SK-N-MC (cell line): ENCODE measurements around the gene HORMAD2.
"Not testable (repeated sequence)": the region's sequence is repeated elsewhere in the genome, so short reads cannot be mapped to it uniquely, and the experiment has no call there.

ENCODE experiments used
- DNase-seq: peaks from one replicate; pipeline ENCODE4 v3.0.0-alpha.2; 2011; ENCODE audit warnings: low read depth, low spot score
- H3K27ac ChIP-seq: fragments of 200-600 bp; sonication (generic); 2 replicates; pipeline ENCODE4 v1.5.1; 2016; ENCODE audit warnings: mixed run types
- H3K36me3 ChIP-seq: fragments of 200-600 bp; sonication (generic); 2 replicates; pipeline ENCODE4 v1.6.1; 2017; ENCODE audit warnings: antibody characterized with exemption, low read length, mixed read lengths; ENCODE audit not compliant: insufficient read depth
- H3K4me3 ChIP-seq: fragments of 200-600 bp; sonication (generic); 2 replicates; pipeline ENCODE4 v1.5.1; 2016
- H3K9ac ChIP-seq: fragments of 200-600 bp; sonication (generic); 2 replicates; pipeline ENCODE4 v1.8.0; 2017; ENCODE audit warnings: mixed run types, mixed read lengths; ENCODE audit not compliant: insufficient read length
- H3K9me3 ChIP-seq: fragments of 200-600 bp; sonication (generic); 2 replicates; pipeline ENCODE4 v1.6.1; 2017; ENCODE audit warnings: low read depth, mild to moderate bottlenecking, antibody characterized with exemption, low read length, moderate library complexity, mixed read lengths
- EZH2 ChIP-seq: fragments of 200-600 bp; sonication (generic); IDR thresholded peaks from one replicate; pipeline ENCODE4 v1.6.1; 2017; ENCODE audit warnings: antibody characterized with exemption
- FOXP2 ChIP-seq: optimal IDR thresholded peaks from 2 replicates; pipeline ENCODE3; 2011; ENCODE audit warnings: mild to moderate bottlenecking, moderate library complexity; ENCODE audit not compliant: insufficient read depth; ENCODE audit errors: extremely low read length, control extremely low read depth
- POLR2AphosphoS5 ChIP-seq: IDR thresholded peaks from 2 replicates; pipeline ENCODE4 v1.6.1; 2012; ENCODE audit warnings: mild to moderate bottlenecking, low read depth, low read length, borderline replicate concordance

Gene HORMAD2

DNA sequence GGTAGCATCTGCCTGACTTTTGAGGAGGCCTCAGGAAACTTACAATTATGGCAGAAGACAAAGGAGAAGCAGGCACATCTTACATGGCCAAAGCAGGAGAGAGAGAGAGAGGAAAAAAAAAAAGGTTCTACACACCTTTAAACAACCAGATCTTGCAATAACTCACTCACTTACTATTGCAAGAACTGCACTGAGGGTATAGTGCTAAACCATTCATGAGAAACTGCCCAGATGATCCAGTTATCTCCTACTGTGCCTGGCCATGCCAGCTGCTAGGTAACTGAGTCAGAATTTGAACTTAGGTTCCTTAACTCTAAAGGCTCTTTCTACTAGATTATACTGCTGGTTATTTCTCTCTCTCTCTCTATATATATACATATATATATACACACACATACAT is 7.3 kb downstream of the HORMAD2 start:
- H3K9ac ChIP-seq: no peak overlapping the region
- no peak overlapping the region for H3K4me3 ChIP-seq
- no peak overlapping the region for H3K27ac ChIP-seq
- no peak for DNase-seq
- TF ChIP-seq POLR2AphosphoS5 (no peak), EZH2 (no peak), FOXP2 (no peak)
- H3K36me3 ChIP-seq: no peaks in the 10 kb centered on the region
- peaks cover 3% of the 10 kb centered on the region; the same call in 1 of the 2 replicates for H3K9me3 ChIP-seq

DNA sequence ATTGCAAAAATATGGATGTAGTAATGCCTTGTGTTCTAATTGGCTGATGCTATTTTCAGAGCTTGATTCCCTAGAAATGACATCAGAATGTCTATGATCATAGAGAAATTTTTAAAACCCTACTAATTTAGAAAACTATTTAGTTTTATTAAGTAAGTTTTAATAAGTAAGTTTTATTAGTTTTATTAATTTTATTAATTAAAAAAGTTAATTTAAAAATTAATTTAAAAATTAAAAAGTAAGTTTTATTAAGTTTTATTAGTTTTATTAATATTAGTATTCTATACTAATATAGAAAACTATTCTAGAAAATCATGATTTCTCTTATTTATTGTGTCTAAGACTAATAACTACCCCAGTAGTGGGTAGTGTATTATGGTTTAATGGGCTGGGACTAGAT is 8.2 kb downstream of the HORMAD2 start:
- Histone ChIP-seq H3K9ac (no peak overlapping the region), H3K4me3 (no peak overlapping the region), H3K9me3 (peaks cover 5% of the 10 kb centered on the region; the same call in 1 of the 2 replicates), H3K36me3 (no peaks in the 10 kb centered on the region), H3K27ac (no peak overlapping the region)
- DNase-seq: no peak
- no peak for TF ChIP-seq POLR2AphosphoS5
- TF ChIP-seq EZH2: no peak
- no peak for TF ChIP-seq FOXP2

DNA sequence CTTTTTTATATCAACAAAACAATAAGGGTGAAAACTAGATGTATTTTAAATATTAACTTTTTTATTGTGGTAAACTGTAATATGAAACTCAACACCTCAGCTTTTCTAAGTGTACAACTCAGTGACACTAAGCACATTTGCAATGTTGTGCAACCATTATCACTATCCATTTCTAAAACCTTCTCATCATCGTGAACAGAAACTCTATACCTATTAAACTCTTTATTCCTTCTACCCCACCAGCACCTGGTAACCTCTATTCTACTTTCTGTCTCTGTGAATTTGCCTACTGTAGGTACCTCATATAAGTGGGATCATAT is 9.4 kb downstream of the HORMAD2 start:
- no peak for DNase-seq
- Histone ChIP-seq H3K4me3 (no peak overlapping the region), H3K9ac (no peak overlapping the region), H3K27ac (no peak overlapping the region), H3K9me3 (peaks cover 8% of the 10 kb centered on the region; the same call in 1 of the 2 replicates), H3K36me3 (no peaks in the 10 kb centered on the region)
- TF ChIP-seq FOXP2 (no peak), EZH2 (no peak), POLR2AphosphoS5 (no peak)

DNA sequence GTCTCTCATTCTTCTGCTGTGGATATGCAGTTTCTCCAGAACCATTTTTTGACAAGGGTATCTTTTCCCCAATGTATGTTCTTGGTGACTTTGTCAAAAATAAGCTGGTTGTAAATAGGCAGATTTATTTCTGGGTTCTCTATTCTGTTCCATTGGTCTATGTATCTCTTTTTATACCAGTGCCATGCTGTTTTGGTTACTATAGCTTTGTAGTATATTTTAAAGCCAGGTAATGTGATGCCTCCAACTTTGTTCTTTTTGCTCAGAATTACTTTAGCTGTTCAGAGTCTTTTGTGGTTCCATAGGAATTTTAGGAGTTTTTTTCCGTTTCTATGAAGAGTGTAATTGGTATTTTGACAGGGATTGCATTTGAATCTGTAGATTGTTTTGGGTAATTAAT is 12.4 kb downstream of the HORMAD2 start:
- peaks cover 8% of the 10 kb centered on the region; the same call in 1 of the 2 replicates for H3K9me3 ChIP-seq
- TF ChIP-seq EZH2: no peak
- no peak for TF ChIP-seq FOXP2
- no peak for TF ChIP-seq POLR2AphosphoS5
- H3K27ac ChIP-seq: no peak overlapping the region
- no peaks in the 10 kb centered on the region for H3K36me3 ChIP-seq
- no peak overlapping the region for H3K4me3 ChIP-seq
- no peak for DNase-seq
- H3K9ac ChIP-seq: no peak overlapping the region

DNA sequence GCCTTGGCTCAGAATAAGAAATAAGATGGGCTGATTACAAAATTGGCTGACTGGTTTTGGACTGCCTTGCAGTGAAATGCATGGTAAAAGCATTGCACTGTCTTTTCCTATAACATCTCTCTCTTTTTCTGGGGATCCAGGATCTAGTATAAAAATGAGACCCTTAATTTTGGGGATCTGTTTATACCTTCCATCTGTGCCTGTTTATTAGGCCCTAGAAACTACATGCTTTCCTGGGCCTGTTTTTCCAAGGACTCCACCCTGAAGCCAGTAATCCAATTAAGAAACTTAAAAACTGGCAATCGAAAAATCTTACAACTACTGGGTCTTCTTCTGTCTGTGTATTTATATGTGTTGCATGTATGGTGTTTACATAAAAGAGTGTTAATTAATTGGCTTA is 14.5 kb downstream of the HORMAD2 start:
- peaks cover 8% of the 10 kb centered on the region; the same call in 1 of the 2 replicates for H3K9me3 ChIP-seq
- H3K4me3 ChIP-seq: no peak overlapping the region
- H3K27ac ChIP-seq: no peak overlapping the region
- H3K36me3 ChIP-seq: no peaks in the 10 kb centered on the region
- DNase-seq: no peak
- H3K9ac ChIP-seq: no peak overlapping the region
- no peak for TF ChIP-seq EZH2

DNA sequence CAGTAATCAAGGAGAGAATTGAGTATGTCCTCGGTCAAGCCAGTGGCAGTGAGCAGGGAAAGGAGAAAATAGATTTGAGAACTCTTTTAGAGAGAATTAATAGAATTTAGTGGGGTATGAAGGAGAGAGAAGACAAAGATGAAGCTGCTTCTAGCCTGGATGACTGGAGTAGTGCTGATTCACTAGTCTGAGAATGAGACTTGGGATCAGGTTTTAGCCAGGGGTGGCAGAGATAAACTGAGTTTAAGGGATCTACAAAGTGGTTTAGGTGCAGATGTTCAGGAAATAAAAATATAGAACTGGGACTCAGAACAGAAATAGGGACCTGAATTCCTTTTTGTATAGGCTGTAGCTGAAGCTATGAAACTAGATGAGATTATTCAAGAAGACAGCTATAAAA is 17.6 kb downstream of the HORMAD2 start:
- peaks cover 4% of the 10 kb centered on the region; the same call in 1 of the 2 replicates for H3K9me3 ChIP-seq

DNA sequence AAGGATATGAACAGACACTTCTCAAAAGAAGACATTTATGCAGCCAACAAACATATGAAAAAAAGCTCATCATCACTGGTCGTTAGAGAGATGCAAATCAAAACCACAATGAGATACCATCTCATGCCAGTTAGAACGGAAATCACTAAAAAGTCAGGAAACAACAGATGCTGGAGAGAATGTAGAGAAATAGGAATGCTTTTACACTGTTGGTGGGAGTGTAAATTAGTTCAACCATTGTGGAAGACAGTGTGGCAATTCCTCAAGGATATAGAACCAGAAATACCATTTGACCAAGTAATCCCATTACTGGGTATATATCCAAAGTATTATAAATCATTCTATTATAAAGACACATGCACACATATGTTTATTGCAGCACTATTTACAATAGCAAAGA is 20.5 kb downstream of the HORMAD2 start:
- not testable (repeated sequence) for H3K27ac ChIP-seq, H3K9ac ChIP-seq, DNase-seq, H3K9me3 ChIP-seq, H3K4me3 ChIP-seq, H3K36me3 ChIP-seq

More for the DNA sequence above, 17.6 kb downstream of the HORMAD2 start:
- no peak for TF ChIP-seq FOXP2
- TF ChIP-seq POLR2AphosphoS5: no peak
- no peak for TF ChIP-seq EZH2
- no peak overlapping the region for H3K9ac ChIP-seq
- H3K27ac ChIP-seq: no peak overlapping the region
- H3K4me3 ChIP-seq: no peak overlapping the region
- H3K36me3 ChIP-seq: no peaks in the 10 kb centered on the region
- DNase-seq: no peak

DNA sequence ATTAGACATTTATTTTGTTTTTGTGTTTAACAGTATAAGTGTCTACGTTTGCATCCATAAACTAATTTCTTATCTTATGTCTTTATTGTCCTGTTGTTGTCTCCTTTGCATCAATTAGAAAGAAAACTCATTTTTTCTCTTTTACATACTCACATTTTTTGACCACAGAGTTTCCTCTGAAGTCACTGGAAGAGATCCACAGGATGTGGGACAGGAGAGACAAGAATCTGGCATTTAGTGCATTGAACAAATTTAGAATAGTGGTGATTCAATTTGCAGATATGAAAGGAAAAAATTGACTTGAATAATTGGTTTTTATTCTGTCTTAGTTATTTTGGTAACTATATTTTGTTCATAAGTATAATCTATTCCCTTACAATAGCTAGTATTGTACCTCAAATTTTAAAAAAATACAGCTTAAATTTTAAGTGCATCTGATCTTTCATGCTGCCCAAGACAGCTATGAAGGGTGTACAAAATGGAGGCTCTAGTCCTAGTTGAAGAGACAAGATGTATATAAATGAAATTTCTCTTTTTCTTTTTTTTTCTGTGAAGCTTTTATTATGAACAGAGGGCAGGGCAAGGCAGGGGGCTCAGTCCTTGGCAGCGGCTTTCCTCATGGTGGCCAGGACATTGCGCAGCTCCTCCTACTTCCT is 24.4 kb downstream of the HORMAD2 start:
- no peak for DNase-seq
- no peak for TF ChIP-seq FOXP2
- no peak for TF ChIP-seq EZH2
- TF ChIP-seq POLR2AphosphoS5: no peak
- H3K9me3 ChIP-seq: no peaks in the 10 kb centered on the region
- no peak overlapping the region for H3K4me3 ChIP-seq
- no peaks in the 10 kb centered on the region for H3K36me3 ChIP-seq
- no peak overlapping the region for H3K9ac ChIP-seq
- no peak overlapping the region for H3K27ac ChIP-seq

DNA sequence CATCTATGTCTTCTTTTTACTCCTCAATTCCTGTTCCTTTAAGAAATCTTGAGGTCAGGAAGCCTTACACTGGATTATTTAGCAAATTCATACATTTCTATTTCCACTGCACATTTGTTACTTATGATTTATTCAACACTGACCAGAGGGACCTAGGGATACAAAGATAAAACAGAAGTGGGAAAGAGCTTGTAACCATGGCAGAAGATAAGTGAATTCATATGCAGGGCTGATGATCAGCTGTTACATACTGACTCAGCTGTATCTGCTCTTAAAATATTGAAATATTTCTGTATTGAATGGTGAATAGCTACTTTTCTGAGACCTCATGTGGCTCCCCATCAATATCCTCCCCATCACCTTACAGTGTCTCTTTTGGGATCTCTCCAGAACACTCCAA is 25.2 kb downstream of the HORMAD2 start:
- no peaks in the 10 kb centered on the region for H3K9me3 ChIP-seq
- no peak overlapping the region for H3K9ac ChIP-seq
- no peaks in the 10 kb centered on the region for H3K36me3 ChIP-seq
- no peak overlapping the region for H3K4me3 ChIP-seq
- no peak for DNase-seq
- no peak for TF ChIP-seq POLR2AphosphoS5
- TF ChIP-seq EZH2: no peak
- no peak for TF ChIP-seq FOXP2
- no peak overlapping the region for H3K27ac ChIP-seq
